Left lung (tissue), 10 donors: ENCODE results near the gene MICU1. TPM values are rescaled to one million over a fixed set of nuclear protein-coding genes. Genes with fewer than 3 reads are reported as not detected.

Experiments
- ATAC-seq: fragments of 200-7000 bp; cut with Tn5 transposase; one replicate; pipeline ENCODE4 v1.9.1; 2020; ENCODE audit warnings: moderate library complexity
- DNase-seq, 4 donors: peaks; one replicate each; pipeline ENCODE4 v3.0.0-alpha.2; 2013 to 2020
- H3K27ac ChIP-seq, 2 donors: fragments of 200-600 bp; sonication (generic) in 1 of 2; one replicate each; pipeline versions ENCODE4 v1.5.0 to v1.8.0; 2020 to 2021
- H3K27me3 ChIP-seq, 2 donors: fragments of 200-600 bp; sonication (generic) in 1 of 2; one replicate each; pipeline versions ENCODE4 v1.5.0 to v1.8.0; 2020 to 2021
- H3K36me3 ChIP-seq, 2 donors: fragments of 200-600 bp; sonication (generic) in 1 of 2; one replicate each; pipeline versions ENCODE4 v1.5.0 to v1.8.0; 2020 to 2021
- H3K4me1 ChIP-seq, 2 donors: fragments of 200-600 bp; one replicate each; pipeline ENCODE4 v1.8.0; 2021
- H3K4me3 ChIP-seq, 2 donors: fragments of 200-600 bp; sonication (generic) in 1 of 2; one replicate each; pipeline versions ENCODE4 v1.5.0 to v1.8.0; 2020 to 2021; ENCODE audit warnings: mild to moderate bottlenecking in 1 of 2
- H3K9me3 ChIP-seq, 2 donors: fragments of 200-600 bp; sonication (generic) in 1 of 2; one replicate each; pipeline versions ENCODE4 v1.5.0 to v1.8.0; 2020 to 2021
- CTCF ChIP-seq, 2 donors: fragments of 200-600 bp; sonication (generic) in 1 of 2; IDR thresholded peaks; one replicate each; pipeline versions ENCODE4 v1.5.0 to v1.8.0; 2021; ENCODE audit warnings: antibody characterized with exemption in 2 of 2
- intact Hi-C, 2 donors: fragments of 100-400 bp; cut with DNase I; formaldehyde crosslinking; loops; one replicate each; pipeline versions ENCODE4 v1.11.2 to v1.14.2; 2022
- polyA plus RNA-seq, 6 donors: library from polyadenylated mRNA; unstranded; fragments of 120-200 nt; gene quantifications; one replicate each; pipeline ENCODE4 v1.2.1, GENCODE V29; 2013; ENCODE audit not compliant: insufficient read length in 6 of 6
- total RNA-seq, 2 donors: library from RNA; stranded (reverse); fragmentation: NEBNext Ultra II Directional; extraction: Animal tissue kit (Norgen Biotek cat#: 25700); gene quantifications; one replicate each; pipeline ENCODE4 v1.2.1, GENCODE V29; 2021
- donor health status: DM: no; HTN: yes; CAD: no.
- donor health status: DM: no; HTN: no; CAD: no.

MICU1 gene
- total and polyA plus RNA-seq, 8 donors, result 49.8 to 67.4 (median 56.0) TPM

- Histone ChIP-seq H3K4me3 (no peak overlapping the region), H3K36me3 (no peaks in the 10 kb centered on the region), H3K27me3 (no peaks in the 10 kb centered on the region), H3K27ac (peak overlapping the region; percentile 92 to 93), H3K9me3 (no peaks in the 10 kb centered on the region), H3K4me1 (peaks cover 42 to 98% of the 10 kb centered on the region in 2 donors)
- ATAC-seq (peak; percentile 35), DNase-seq (peak in 1 of 4 donors; percentile 81)
- intact Hi-C loops, result no loop called here
- TF ChIP-seq CTCF (IDR thresholded peaks at IDR 0.05), result no peak
These were observed 305.1 kb downstream of the MICU1 start for GRCh38 chr10:72320676-72321247.

GRCh38 chr10:72319416-72320254, 306.2 kb downstream of the MICU1 start:
- peak; percentile 85 for ATAC-seq
- H3K9me3 ChIP-seq, result no peaks in the 10 kb centered on the region
- H3K4me1 ChIP-seq, result peaks cover 39 to 98% of the 10 kb centered on the region in 2 donors
- peak overlapping the region; percentile 92 to 93 for H3K27ac ChIP-seq
- peak overlapping the region; percentile 30 to 34 for H3K4me3 ChIP-seq
- intact Hi-C loops, result no loop called here
- peak; percentile 92 to 99 (median 96) for DNase-seq
- no peaks in the 10 kb centered on the region for H3K27me3 ChIP-seq
- no peaks in the 10 kb centered on the region for H3K36me3 ChIP-seq
- TF ChIP-seq CTCF (IDR thresholded peaks at IDR 0.05), result no peak

DNA sequence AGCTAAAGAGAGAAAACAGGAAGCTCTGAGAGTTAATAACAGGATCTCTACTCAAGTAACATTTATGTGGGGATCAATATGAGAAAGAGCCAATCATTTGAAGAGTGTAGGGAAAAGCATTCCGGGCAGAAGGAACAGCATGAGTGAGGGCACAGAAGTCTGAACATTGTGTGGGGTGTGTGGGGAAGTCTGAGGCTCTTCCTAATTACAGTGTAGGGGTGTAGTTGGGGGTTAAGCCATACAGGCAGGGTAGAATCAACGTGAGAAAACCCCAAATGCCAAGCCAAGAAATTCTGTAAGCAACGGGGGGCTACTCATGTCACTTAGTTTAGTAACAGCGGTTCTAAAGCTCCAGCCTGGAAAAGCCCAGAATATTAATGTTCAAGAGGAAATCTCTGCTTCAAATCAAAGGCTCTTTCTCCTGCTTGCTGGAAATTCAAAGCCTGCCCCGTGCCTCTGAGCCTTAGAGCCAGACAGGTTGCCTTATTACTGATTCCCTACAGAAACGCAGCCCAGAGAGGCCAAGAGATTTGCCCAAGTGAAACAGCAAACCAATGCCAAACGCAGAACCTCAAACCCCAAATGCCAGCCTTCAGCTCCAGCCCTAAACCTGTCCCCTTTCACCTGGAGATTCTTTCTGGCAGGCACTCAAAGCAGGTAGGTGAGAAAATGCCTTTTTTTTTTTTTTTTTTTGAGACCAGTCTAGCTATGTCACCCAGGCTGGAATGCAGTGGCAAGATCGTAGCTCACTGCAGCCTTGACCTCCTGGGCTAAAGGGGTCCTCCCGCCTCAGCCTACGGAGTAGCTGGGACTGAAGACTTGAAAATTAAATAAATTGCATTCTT, 307.2 kb downstream of the MICU1 start:
- Histone ChIP-seq H3K4me1 (peaks cover 36 to 95% of the 10 kb centered on the region in 2 donors), H3K9me3 (no peaks in the 10 kb centered on the region), H3K27ac (peak overlapping the region; percentile 92 to 93), H3K36me3 (no peaks in the 10 kb centered on the region), H3K4me3 (peak overlapping the region in 1 of 2 donors; percentile 34), H3K27me3 (no peaks in the 10 kb centered on the region)
- no peak for ATAC-seq
- DNase-seq, result no peak
- no peak for TF ChIP-seq CTCF (IDR thresholded peaks at IDR 0.05)
- intact Hi-C loops, result no loop called here

Other genes starting within 250 kb of the MICU1 start
- 10 to 100 TPM; 39.4 to 48.8 TPM for gene MCU, start 66.1 kb upstream of the MICU1 start, total RNA-seq
- 10 to 100 TPM; 29.4 to 47.4 (median 37.1) TPM for gene MCU, start 66.1 kb upstream of the MICU1 start, polyA plus RNA-seq